Muscle layer of duodenum (tissue), 2 donors: ENCODE measurements around the gene BRAF.
"Not testable (repeated sequence)": the region's sequence is repeated elsewhere in the genome, so short reads cannot be mapped to it uniquely, and the experiment has no call there.

ENCODE experiments used
- H3K27ac ChIP-seq: one replicate; pipeline ENCODE4 v1.7.0; 2013; ENCODE audit warnings: mild to moderate bottlenecking, low read length
- H3K27me3 ChIP-seq: one replicate; pipeline ENCODE4 v1.7.0; 2013; ENCODE audit warnings: low read depth, mild to moderate bottlenecking, control low read depth, low read length
- H3K36me3 ChIP-seq, 2 donors: one replicate each; pipeline ENCODE4 v1.7.0; 2013; ENCODE audit warnings: low read length in 2 of 2, control low read depth in 1 of 2, mild to moderate bottlenecking in 1 of 2; ENCODE audit not compliant: insufficient read depth in 2 of 2, control insufficient read depth in 1 of 2
- H3K4me1 ChIP-seq, 2 donors: one replicate each; pipeline ENCODE4 v1.7.0; 2013; ENCODE audit warnings: low read length in 2 of 2, mild to moderate bottlenecking in 2 of 2, control low read depth in 1 of 2, moderate library complexity in 1 of 2; ENCODE audit not compliant: insufficient read depth in 2 of 2, control insufficient read depth in 1 of 2
- H3K4me3 ChIP-seq, 2 donors: one replicate each; pipeline ENCODE4 v1.7.0; 2013; ENCODE audit warnings: low read length in 2 of 2, low read depth in 1 of 2, mild to moderate bottlenecking in 1 of 2
- H3K9me3 ChIP-seq, 2 donors: one replicate each; pipeline ENCODE4 v1.7.0; 2013; ENCODE audit warnings: low read length in 2 of 2, control low read depth in 1 of 2, mild to moderate bottlenecking in 1 of 2; ENCODE audit not compliant: control insufficient read depth in 1 of 2
- donor health status: healthy.

BRAF gene

DNA sequence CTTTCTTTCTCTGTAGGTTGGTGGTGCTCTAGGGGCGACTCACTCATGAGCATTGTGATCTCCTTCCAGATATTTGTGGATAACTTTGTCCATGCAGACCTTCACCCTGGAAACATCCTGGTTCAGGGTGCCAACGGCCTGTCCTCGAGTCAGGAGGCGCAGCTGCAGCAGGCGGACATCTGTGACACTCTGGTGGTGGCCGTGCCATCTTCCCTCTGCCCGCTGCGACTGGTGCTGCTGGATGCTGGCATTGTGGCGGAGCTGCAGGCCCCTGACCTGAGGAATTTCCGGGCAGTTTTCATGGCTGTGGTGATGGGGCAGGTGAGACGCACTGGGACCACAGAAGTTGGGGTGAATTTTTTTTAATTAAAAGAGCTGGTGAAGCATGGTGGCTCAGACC is 237.8 kb downstream of the BRAF start:
- Histone ChIP-seq H3K36me3 (peaks cover 15 to 32% of the 10 kb centered on the region in 2 donors), H3K9me3 (no peaks in the 10 kb centered on the region), H3K4me1 (no peaks in the 10 kb centered on the region), H3K27me3 (no peaks in the 10 kb centered on the region), H3K4me3 (no peak overlapping the region), H3K27ac (no peak overlapping the region)

DNA sequence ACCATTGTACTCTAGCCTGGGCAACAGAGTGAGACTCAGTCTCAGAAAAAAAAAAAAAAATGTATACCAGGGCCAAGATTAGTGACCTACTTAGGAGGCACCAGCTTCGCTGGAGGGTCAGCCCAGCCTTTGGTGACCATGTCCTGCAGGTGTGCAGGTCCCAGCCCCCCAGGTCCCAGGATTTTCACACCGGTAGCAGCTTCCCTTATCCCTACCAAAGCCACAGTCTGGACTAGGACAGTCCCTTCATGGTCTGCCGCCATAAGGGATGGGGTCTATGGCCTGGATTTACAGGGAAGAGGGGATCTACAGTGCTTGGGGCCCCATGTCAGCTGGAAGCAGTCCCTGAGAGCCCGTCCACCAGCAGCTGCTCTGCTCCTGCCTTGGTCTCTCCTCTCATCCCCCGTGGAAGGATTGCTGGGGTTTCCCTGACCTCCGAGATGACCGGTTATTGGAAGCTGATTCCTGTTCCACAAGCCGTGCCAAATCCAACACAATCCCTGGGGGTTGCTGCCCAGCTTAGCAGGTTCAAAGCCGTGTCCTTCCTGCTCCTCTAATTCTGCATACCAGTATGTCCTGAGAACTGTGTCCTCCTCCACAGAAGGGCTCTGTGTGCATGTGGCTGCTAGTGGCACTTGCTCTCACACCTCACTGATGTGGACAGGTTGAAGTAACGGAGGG is 239.2 kb downstream of the BRAF start:
- H3K27me3 ChIP-seq = no peaks in the 10 kb centered on the region
- H3K36me3 ChIP-seq = peaks cover 14 to 38% of the 10 kb centered on the region in 2 donors
- H3K27ac ChIP-seq = no peak overlapping the region
- H3K9me3 ChIP-seq = no peaks in the 10 kb centered on the region
- no peak overlapping the region for H3K4me3 ChIP-seq
- no peaks in the 10 kb centered on the region for H3K4me1 ChIP-seq

DNA sequence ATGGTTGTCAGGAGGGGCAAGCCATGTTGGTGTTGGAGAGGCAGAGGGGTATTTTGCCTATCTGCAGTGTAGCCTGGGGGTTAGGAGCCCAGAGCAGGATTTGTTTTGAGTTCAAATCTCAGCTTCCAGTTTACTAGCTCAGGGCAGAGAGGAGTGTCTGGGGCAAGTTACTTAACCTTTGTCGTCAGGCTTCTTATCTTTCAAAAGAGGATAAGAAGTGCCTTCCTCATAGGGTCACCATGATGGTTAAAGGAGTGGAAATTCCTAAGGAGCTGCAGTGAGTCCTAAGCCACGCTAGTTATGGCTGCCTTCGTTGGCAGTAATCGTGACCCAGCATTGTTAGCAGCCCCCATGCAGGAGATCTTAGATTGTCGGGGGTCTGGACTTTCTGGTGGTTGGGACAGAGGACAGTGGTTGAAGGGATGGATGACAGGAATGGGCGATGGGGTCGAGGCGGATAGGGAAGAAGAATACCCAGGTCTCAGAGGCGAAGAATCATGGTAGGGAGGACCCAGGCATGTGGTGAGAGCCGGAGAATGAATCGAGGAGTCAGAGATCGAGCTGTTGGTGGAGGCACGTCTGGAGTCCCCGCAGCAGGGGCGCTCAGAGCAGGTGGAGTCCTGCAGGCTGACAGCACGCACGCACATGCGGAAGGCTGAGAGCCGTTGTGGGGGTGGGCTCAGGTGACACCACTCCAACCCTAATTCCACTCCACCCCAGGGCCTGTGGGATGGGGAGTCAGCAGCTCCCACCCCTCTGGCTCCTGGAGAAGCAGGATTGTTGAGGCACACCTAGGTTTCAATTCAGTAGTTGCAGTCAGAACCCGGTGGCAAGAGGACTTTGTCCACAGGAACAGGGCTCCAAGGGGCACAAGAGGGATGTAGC is 240.4 kb downstream of the BRAF start:
- peaks cover 15 to 37% of the 10 kb centered on the region in 2 donors for H3K36me3 ChIP-seq
- H3K27me3 ChIP-seq = no peaks in the 10 kb centered on the region
- no peak overlapping the region for H3K27ac ChIP-seq
- H3K9me3 ChIP-seq = no peaks in the 10 kb centered on the region
- no peak overlapping the region for H3K4me3 ChIP-seq
- no peaks in the 10 kb centered on the region for H3K4me1 ChIP-seq

DNA sequence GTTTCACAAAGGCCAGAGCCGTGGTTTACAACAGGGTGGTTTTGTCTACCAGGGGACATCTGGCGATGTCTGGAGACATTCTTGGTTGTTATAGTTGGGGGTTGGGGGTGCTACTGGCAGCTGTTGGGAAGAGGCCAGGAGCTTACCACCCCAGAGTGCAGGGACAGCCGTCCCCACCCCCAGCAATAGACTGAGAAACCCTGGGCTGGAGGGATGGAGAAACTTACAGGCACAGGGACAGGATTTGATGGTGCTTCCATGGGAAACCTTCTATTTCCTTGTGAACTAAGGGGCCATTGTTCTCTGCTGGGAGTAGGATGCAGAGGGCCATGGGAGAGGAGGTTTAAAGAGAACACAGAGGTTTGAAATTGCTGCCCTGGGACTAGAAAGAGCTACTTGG is 241.1 kb downstream of the BRAF start:
- Histone ChIP-seq H3K9me3 (no peaks in the 10 kb centered on the region), H3K4me3 (no peak overlapping the region), H3K27ac (no peak overlapping the region), H3K4me1 (no peaks in the 10 kb centered on the region), H3K36me3 (peaks cover 18 to 40% of the 10 kb centered on the region in 2 donors), H3K27me3 (no peaks in the 10 kb centered on the region)

DNA sequence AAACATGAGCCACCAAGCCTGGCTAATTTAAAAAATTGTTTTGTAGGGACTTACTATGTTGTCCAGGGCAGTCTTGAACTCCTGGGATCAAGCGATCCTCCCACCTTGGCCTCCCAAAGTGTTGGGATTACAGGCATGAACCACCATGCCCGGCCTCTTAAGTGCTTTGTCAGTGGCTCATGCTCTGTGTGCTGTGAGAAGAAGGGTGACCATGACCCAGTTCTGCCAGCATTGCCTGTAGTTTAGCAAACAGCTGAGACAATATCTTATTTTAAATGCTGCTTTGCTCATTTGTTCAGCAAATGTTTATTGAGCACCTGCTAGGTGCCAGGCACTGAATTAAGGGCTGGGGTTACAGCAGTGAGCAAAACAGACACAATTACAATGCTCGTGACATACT is 243.0 kb downstream of the BRAF start:
- Histone ChIP-seq H3K4me3 (no peak overlapping the region), H3K27me3 (no peaks in the 10 kb centered on the region), H3K9me3 (no peaks in the 10 kb centered on the region), H3K36me3 (peaks cover 18 to 35% of the 10 kb centered on the region in 2 donors), H3K27ac (no peak overlapping the region), H3K4me1 (no peaks in the 10 kb centered on the region)

DNA sequence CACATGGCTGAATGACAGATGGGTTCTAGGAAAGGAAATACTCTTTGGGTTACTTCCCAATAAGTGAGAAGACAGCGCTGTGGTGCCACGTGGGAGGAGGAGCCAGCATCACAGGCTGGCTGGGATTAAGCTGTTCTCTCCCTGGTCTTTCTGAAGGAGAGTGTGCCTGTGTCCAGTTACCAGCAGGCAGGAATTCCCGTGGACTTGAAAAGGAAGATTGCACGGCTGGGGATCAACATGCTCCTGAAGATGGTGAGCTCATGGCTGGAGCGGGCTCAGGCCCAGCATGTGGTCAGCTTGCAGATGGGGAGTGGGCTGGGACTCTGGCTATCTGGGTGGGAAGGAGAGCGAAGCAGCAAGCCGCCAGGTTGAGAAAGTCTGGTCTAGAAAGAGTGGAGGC is 243.8 kb downstream of the BRAF start:
- Histone ChIP-seq H3K4me3 (no peak overlapping the region), H3K36me3 (peaks cover 18 to 32% of the 10 kb centered on the region in 2 donors), H3K27ac (no peak overlapping the region), H3K27me3 (no peaks in the 10 kb centered on the region), H3K4me1 (peaks cover 0 to 2% of the 10 kb centered on the region in 2 donors), H3K9me3 (no peaks in the 10 kb centered on the region)

DNA sequence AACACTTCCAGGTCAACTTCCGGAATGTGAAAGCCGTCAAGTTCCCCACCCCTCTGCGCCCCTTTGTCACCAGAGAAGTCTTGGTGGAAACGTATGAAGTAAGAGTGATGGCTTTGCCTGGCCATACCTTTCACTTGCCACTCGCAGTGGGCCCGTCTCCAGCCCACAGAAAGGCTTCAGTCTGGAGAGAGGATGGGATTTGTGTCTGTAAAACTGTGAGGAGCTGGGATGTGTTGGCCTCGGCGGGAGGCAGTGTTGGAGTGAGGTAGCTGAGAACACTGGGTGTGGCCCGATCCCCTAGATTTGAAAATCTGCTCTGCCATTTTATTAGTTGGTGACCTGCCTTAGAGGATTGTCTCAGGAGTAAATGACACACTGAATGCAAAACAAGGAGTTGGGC is 245.5 kb downstream of the BRAF start:
- H3K9me3 ChIP-seq = no peaks in the 10 kb centered on the region
- H3K36me3 ChIP-seq = peaks cover 18 to 27% of the 10 kb centered on the region in 2 donors

DNA sequence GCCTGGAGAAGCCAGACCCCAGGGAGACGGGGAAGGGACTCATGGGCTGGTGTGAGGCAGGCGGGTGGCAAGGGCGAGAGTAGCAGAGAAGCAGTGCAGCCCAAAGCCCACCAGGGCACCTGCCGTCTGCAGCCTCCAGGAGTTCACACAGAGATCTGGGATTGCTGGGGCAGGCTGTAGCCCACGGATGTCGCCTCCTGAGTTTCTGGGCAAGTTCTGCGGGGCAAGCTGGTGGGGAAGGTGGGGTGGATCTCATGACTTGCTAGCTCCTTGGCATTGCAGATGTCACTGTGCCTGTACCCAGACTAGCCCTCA is 246.0 kb downstream of the BRAF start:
- H3K9me3 ChIP-seq = no peaks in the 10 kb centered on the region
- H3K27ac ChIP-seq = no peak overlapping the region
- H3K27me3 ChIP-seq = no peaks in the 10 kb centered on the region
- H3K4me1 ChIP-seq = peaks cover 12 to 13% of the 10 kb centered on the region in 2 donors
- no peak overlapping the region for H3K4me3 ChIP-seq
- peaks cover 18 to 27% of the 10 kb centered on the region in 2 donors for H3K36me3 ChIP-seq

More for the DNA sequence above, 245.5 kb downstream of the BRAF start:
- Histone ChIP-seq H3K27ac (no peak overlapping the region), H3K4me1 (peaks cover 9 to 12% of the 10 kb centered on the region in 2 donors), H3K4me3 (no peak overlapping the region), H3K27me3 (no peaks in the 10 kb centered on the region)

DNA sequence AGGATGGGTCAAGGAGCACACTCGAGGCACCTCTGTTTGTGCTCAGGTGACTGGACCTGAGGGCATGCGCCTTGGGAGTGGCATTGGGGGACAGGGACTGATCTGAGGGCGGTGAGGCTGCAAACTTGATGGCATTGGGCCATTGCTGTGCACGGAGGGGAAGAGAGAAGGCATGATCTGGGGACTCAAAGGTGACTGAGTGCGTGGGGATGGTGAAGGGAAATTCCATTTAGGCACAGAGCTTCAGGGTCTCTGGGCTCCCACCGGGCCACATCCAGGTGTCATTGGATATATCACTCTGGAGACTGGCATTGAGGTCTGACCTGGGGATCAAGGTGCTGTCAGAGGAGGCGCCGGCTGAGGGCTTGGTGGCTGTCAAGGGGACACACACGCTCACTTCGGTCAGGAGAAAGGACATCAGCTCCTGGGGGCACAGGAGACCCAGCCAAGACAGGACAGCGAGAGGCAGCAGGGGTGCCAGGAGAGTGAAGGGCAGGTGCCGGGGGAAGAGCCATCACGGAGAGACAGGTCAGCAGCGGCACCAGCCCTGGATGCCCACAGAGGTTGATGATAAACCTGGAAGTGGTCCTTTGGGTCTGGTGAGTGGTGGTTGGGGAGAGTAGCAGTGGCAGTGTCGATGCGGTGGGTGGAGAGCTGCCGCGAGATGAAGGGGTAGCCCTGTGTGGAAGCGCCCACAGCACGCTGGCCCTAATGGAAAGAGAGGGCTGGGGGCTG is 246.5 kb downstream of the BRAF start:
- Histone ChIP-seq H3K36me3 (peaks cover 18 to 27% of the 10 kb centered on the region in 2 donors), H3K4me3 (no peak overlapping the region), H3K4me1 (peaks cover 12 to 16% of the 10 kb centered on the region in 2 donors), H3K27ac (no peak overlapping the region), H3K27me3 (no peaks in the 10 kb centered on the region), H3K9me3 (no peaks in the 10 kb centered on the region)

DNA sequence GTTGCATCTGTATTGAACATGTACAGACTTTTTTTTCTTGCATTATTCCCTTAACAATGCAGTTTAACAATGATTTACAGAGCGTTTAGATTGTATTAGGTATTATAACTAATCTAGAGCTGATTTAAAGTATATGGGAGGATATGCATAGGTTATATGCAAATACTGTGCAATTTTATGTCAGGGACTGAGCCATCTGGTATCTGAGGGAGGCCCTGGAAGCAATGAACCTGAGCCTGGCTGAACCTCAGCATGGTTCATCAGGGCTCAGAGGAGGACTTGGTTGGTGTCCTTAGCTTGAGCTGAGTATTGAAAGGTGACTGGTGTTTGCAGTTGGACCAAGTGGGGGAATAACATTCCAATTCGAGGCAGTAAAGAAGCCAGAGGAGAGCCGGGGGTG is 247.2 kb downstream of the BRAF start:
- peaks cover 18 to 27% of the 10 kb centered on the region in 2 donors for H3K36me3 ChIP-seq
- H3K9me3 ChIP-seq = no peaks in the 10 kb centered on the region
- no peaks in the 10 kb centered on the region for H3K27me3 ChIP-seq
- peaks cover 12 to 16% of the 10 kb centered on the region in 2 donors for H3K4me1 ChIP-seq
- H3K27ac ChIP-seq = no peak overlapping the region
- H3K4me3 ChIP-seq = no peak overlapping the region

DNA sequence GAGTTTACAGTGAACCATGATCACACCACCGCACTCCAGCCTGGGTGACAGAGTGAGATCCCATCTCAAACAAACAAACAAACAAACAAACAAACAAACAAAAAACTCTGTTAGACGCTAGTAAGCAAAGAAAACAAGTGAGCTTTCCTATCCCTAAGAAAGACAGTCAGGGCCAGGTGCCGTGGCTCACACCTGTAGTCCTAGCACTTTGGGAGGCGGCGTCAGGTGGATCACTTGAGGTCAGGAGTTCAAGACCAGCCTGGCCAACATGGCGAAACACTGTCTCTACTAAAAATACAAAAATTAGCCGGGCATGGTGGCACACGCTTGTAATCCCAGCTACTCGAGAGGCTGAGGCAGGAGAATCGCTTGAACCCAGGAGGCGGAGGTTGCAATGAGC is 247.8 kb downstream of the BRAF start:
- not testable (repeated sequence) for H3K4me3 ChIP-seq, H3K9me3 ChIP-seq, H3K27me3 ChIP-seq, H3K27ac ChIP-seq
- H3K4me1 ChIP-seq = peaks cover 12 to 16% of the 10 kb centered on the region in 2 donors
- peaks cover 15 to 27% of the 10 kb centered on the region in 2 donors for H3K36me3 ChIP-seq
